CD8-positive, alpha-beta memory T cell (primary cell): ENCODE results near the gene ASXL2. TPM values are rescaled to one million over a fixed set of nuclear protein-coding genes. Genes with fewer than 3 reads are reported as not detected.

Experiments used
- CTCF ChIA-PET: fragments of 350-600 bp; sonication (Branson Sonifier 250); formaldehyde crosslinking; loops from one replicate; lab custom pipeline; 2021; ENCODE audit warnings: antibody characterized with exemption; lab: Charles Lee
- POLR2A ChIA-PET: fragments of 350-600 bp; sonication (Branson Sonifier 250); formaldehyde crosslinking; loops from one replicate; lab custom pipeline; 2021; ENCODE audit warnings: antibody characterized with exemption; lab: Charles Lee
- DNase-seq, 5 donors: peaks; one replicate each; pipeline versions ENCODE4 v3.0.0 to v3.0.0-alpha.2; 2020 to 2022; ENCODE audit warnings: mixed read lengths in 1 of 5
- H3K27ac ChIP-seq: one replicate; pipeline ENCODE4 v1.7.0; 2013; ENCODE audit warnings: low read depth, mild to moderate bottlenecking, low read length, moderate library complexity
- H3K27me3 ChIP-seq: 2 replicates; pipeline ENCODE4 v1.7.0; 2013; ENCODE audit warnings: low read length, mild to moderate bottlenecking; ENCODE audit not compliant: insufficient read depth, poor library complexity, severe bottlenecking
- H3K36me3 ChIP-seq: 2 replicates; pipeline ENCODE4 v1.7.0; 2013; ENCODE audit warnings: mild to moderate bottlenecking, low read length, moderate library complexity; ENCODE audit not compliant: insufficient read depth
- H3K4me1 ChIP-seq: 2 replicates; pipeline ENCODE4 v1.7.0; 2013; ENCODE audit warnings: mild to moderate bottlenecking, low read length, moderate library complexity; ENCODE audit not compliant: insufficient read depth
- H3K4me3 ChIP-seq: 2 replicates; pipeline ENCODE4 v1.7.0; 2013; ENCODE audit warnings: mild to moderate bottlenecking, low read length
- H3K9me3 ChIP-seq: 2 replicates; pipeline ENCODE4 v1.7.0; 2013; ENCODE audit warnings: mild to moderate bottlenecking, low read length
- H3K27ac Mint-ChIP-seq, 8 donors: one replicate each; pipeline ENCODE4 v1.8.0; 2020 to 2021; ENCODE audit warnings: mixed read lengths in 8 of 8, mild to moderate bottlenecking in 6 of 8, inconsistent platforms in 3 of 8, moderate library complexity in 3 of 8
- H3K27me3 Mint-ChIP-seq, 2 donors: one replicate each; pipeline ENCODE4 v1.8.0; 2020 to 2021; ENCODE audit warnings: mixed read lengths in 2 of 2, mild to moderate bottlenecking in 1 of 2, moderate library complexity in 1 of 2
- H3K36me3 Mint-ChIP-seq, 3 donors: one replicate each; pipeline ENCODE4 v1.8.0; 2020 to 2021; ENCODE audit warnings: mixed read lengths in 3 of 3, inconsistent platforms in 1 of 3, mild to moderate bottlenecking in 1 of 3
- H3K4me1 Mint-ChIP-seq, 3 donors: one replicate each; pipeline ENCODE4 v1.8.0; 2020 to 2021; ENCODE audit warnings: mixed read lengths in 3 of 3, inconsistent platforms in 1 of 3, mild to moderate bottlenecking in 1 of 3
- H3K4me3 Mint-ChIP-seq, 7 donors: one replicate each; pipeline ENCODE4 v1.8.0; 2020 to 2021; ENCODE audit warnings: mixed read lengths in 7 of 7, mild to moderate bottlenecking in 6 of 7, moderate library complexity in 4 of 7, inconsistent platforms in 2 of 7
- H3K9me3 Mint-ChIP-seq, 5 donors: one replicate each; pipeline ENCODE4 v1.8.0; 2020 to 2022; ENCODE audit warnings: mixed read lengths in 5 of 5, mild to moderate bottlenecking in 3 of 5, moderate library complexity in 2 of 5, inconsistent platforms in 1 of 5
- polyA plus RNA-seq: library from polyadenylated mRNA; unstranded; fragments of 300-500 nt; fragmentation: Illumina TruSeq; gene quantifications from one replicate; pipeline ENCODE4 v1.2.3, GENCODE V29; 2021
- total RNA-seq, 2 experiments: library from RNA; stranded (reverse); gene quantifications; one replicate each; pipeline ENCODE4 v1.2.3, GENCODE V29; 2021

Gene ASXL2
- total and polyA plus RNA-seq, 3 experiments from 2014 or later: 10.9 to 72.7 (median 67.5) TPM

DNA sequence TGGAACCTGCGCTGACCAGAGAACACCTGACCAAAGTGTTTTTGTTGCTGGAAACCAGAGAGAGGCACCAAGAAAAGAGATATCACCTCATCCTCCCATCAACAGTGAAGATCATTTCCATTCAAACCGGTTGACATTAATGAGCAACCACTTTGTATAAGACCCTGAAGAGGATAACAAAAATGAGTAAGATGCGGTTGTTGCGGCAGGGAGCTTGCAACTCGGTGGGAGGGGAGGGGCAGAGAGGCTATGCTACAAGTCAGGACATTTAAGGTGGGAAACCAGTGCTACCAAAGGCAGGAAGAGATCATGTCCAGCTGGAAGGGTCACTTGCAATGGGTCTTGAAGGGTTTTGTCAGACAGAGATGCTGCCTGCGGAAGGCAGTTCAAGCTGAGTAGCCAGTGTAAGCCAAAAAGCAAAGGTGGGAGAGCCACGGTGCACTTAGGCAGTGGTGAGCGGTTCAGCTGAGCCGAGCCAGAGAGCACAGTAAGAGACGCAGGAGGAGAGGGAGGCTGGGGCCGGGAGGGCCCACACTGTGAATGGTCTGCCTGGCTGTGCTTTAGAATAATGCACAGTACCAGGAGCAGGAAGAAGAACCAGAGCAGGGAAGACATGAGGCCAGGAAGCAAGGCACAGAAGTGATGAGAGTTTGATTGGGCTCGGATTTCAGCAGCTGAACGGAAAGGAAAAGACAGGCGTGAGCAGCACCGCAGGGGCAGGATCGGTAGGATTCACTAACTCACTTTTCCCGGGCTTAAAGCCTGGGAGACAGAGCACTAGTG, 180.5 kb downstream of the ASXL2 start:
- Mint-ChIP-seq H3K36me3 (no peaks in the 10 kb centered on the region), H3K9me3 (no peaks in the 10 kb centered on the region), H3K4me3 (no peak overlapping the region), H3K27ac (no peak overlapping the region), H3K4me1 (peaks cover 0 to 4% (median 3%) of the 10 kb centered on the region in 3 donors), H3K27me3 (no peaks in the 10 kb centered on the region)
- Histone ChIP-seq H3K36me3 (no peaks in the 10 kb centered on the region), H3K4me1 (no peaks in the 10 kb centered on the region), H3K4me3 (no peak overlapping the region), H3K9me3 (no peaks in the 10 kb centered on the region), H3K27ac (no peak overlapping the region), H3K27me3 (no peaks in the 10 kb centered on the region)
- no peak for DNase-seq
- ChIA-PET POLR2A (interaction anchor here (1.1 kb wide), 1 partner anchor 181 kb away, joined by 3 read pairs; no protein-coding TSS in a partner anchor), CTCF (interaction anchor here (1.1 to 6.1 kb wide), 2 partner anchors 90 to 93 kb away, joined by 3 to 55 read pairs; no protein-coding TSS in a partner anchor)

DNA sequence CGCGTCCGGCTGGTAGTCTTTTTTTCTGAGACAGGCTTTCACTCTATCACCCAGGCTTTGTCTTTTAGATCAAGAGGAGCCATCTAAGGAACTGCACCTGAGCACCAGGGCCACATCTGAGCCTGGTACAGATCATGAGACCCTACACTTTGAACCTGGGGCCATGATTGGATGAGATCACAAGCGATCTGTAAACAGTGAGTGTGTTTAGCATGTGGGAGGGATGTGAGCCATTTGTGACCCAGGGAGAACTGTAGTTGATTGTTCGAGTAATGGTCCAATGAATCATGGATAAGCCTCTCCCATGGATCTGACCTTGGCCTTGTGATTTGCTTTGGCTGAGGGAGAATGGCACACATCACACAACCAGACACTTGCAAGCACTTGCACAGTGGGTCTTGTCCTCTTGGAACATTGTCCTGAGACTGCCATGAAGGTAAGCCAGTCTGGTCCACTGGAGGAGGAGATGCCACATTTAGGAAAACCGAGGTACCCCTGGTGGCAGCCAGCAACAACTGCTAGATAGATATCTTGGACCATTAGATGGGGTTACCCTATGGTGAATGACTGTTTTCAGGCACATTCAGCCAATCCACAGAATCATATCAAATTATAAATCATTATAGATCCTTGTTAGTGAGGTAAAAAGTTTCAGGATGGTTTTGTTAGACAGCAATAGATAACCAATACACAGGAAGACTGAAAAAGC, 185.4 kb downstream of the ASXL2 start:
- no peak overlapping the region for H3K4me3 ChIP-seq
- no peaks in the 10 kb centered on the region for H3K9me3 Mint-ChIP-seq
- H3K36me3 ChIP-seq: no peaks in the 10 kb centered on the region
- ChIA-PET POLR2A (no interaction called here), CTCF (interaction anchor here (0.7 to 1.5 kb wide), 2 partner anchors 86 to 103 kb away, joined by 3 to 4 read pairs; no protein-coding TSS in a partner anchor)
- H3K4me1 ChIP-seq: no peaks in the 10 kb centered on the region
- no peak overlapping the region for H3K27ac Mint-ChIP-seq
- peaks cover 0 to 3% of the 10 kb centered on the region in 2 donors for H3K27me3 Mint-ChIP-seq
- H3K4me3 Mint-ChIP-seq: no peak overlapping the region
- no peaks in the 10 kb centered on the region for H3K27me3 ChIP-seq
- H3K36me3 Mint-ChIP-seq: no peaks in the 10 kb centered on the region
- H3K27ac ChIP-seq: no peak overlapping the region
- DNase-seq: no peak
- H3K4me1 Mint-ChIP-seq: no peaks in the 10 kb centered on the region
- H3K9me3 ChIP-seq: no peaks in the 10 kb centered on the region

DNA sequence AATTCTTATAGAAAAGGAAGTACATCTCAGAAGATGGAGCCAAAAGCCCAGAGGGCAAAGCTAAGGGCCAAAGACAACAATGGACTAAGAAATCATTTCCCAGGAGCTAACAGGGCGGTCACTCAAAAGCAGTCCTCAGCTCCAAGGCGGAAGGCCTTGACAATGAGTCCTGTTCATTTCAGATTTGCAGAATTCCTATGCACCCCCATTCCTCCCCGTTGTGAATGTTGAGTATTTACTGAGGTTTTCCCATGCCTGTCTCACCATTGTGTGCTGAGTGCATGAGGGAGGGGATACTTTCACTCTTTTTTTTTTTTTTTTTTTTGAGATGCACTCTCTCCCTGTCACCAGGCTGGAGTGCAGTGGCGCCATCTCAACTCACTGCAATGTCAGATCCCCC, 186.1 kb downstream of the ASXL2 start:
- Mint-ChIP-seq H3K27ac (no peak overlapping the region), H3K4me3 (no peak overlapping the region), H3K27me3 (peaks cover 0 to 3% of the 10 kb centered on the region in 2 donors), H3K4me1 (no peaks in the 10 kb centered on the region), H3K36me3 (no peaks in the 10 kb centered on the region), H3K9me3 (no peaks in the 10 kb centered on the region)
- H3K36me3 ChIP-seq: no peaks in the 10 kb centered on the region
- H3K4me3 ChIP-seq: no peak overlapping the region
- H3K27ac ChIP-seq: no peak overlapping the region
- no peak for DNase-seq
- H3K9me3 ChIP-seq: no peaks in the 10 kb centered on the region
- no peaks in the 10 kb centered on the region for H3K27me3 ChIP-seq
- ChIA-PET CTCF (interaction anchor here (0.7 to 1.5 kb wide), 3 partner anchors 8 to 102 kb away, joined by 3 to 4 read pairs (median 4); no protein-coding TSS in a partner anchor), POLR2A (no interaction called here)
- no peaks in the 10 kb centered on the region for H3K4me1 ChIP-seq

DNA sequence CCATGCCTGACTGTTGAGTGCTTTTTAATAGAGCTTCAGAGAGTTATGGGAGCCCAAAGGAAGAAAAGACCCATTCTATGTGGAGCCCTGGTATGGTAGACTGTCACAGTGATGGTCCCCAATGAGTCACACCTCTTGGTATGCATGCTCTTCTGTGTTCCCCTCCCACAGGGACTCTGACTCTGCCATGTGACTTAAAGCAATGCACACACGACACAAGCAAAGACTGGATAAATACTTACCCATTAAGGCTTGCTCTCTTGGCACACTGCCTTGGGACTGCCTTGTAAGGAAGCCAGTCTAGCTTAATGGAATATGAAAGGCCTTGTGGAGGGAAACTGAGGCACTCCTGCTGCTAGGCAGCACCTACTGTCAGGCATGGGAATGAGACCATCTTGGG, 188.2 kb downstream of the ASXL2 start:
- no peaks in the 10 kb centered on the region for H3K9me3 ChIP-seq
- no peak for DNase-seq
- no peak overlapping the region for H3K4me3 ChIP-seq
- Mint-ChIP-seq H3K36me3 (no peaks in the 10 kb centered on the region), H3K27me3 (peaks cover 0 to 3% of the 10 kb centered on the region in 2 donors), H3K4me3 (no peak overlapping the region), H3K4me1 (no peaks in the 10 kb centered on the region), H3K9me3 (no peaks in the 10 kb centered on the region), H3K27ac (peak overlapping the region in 1 of 8 donors; percentile 60)
- H3K4me1 ChIP-seq: no peaks in the 10 kb centered on the region
- H3K27me3 ChIP-seq: no peaks in the 10 kb centered on the region
- ChIA-PET CTCF (interaction anchor here (0.9 kb wide), 1 partner anchor 9 kb away, joined by 3 read pairs; no protein-coding TSS in a partner anchor), POLR2A (no interaction called here)
- no peaks in the 10 kb centered on the region for H3K36me3 ChIP-seq
- no peak overlapping the region for H3K27ac ChIP-seq

DNA sequence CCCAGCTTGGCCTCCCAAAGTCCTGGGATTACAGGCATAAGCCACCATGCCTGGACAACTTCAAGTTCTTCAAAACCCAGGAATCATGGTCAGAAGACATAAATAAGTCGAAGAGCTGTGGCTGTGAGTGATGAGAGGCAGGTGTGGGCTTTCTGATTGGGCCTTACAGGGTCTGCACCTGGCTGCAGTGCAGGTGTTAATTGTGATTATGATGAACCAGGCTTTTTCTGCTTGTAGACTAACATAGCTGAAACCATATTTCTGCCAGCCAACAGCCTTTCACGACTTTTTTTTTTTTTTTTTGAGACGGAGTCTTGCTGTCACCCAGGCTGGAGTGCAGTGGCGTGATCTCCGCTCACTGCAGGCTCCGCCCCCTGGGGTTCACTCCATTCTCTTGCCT, 190.1 kb downstream of the ASXL2 start:
- H3K27ac ChIP-seq: no peak overlapping the region
- no peak for DNase-seq
- H3K4me1 Mint-ChIP-seq: no peaks in the 10 kb centered on the region
- H3K4me3 ChIP-seq: no peak overlapping the region
- H3K4me1 ChIP-seq: no peaks in the 10 kb centered on the region
- H3K36me3 Mint-ChIP-seq: no peaks in the 10 kb centered on the region
- H3K27me3 ChIP-seq: no peaks in the 10 kb centered on the region
- H3K27me3 Mint-ChIP-seq: peaks cover 0 to 3% of the 10 kb centered on the region in 2 donors
- ChIA-PET CTCF (interaction anchor here (0.5 kb wide), 1 partner anchor 1775 kb away, joined by 4 read pairs; no protein-coding TSS in a partner anchor), POLR2A (no interaction called here)
- H3K9me3 ChIP-seq: no peaks in the 10 kb centered on the region
- H3K4me3 Mint-ChIP-seq: no peak overlapping the region
- no peaks in the 10 kb centered on the region for H3K36me3 ChIP-seq
- no peak overlapping the region for H3K27ac Mint-ChIP-seq
- H3K9me3 Mint-ChIP-seq: no peaks in the 10 kb centered on the region

DNA sequence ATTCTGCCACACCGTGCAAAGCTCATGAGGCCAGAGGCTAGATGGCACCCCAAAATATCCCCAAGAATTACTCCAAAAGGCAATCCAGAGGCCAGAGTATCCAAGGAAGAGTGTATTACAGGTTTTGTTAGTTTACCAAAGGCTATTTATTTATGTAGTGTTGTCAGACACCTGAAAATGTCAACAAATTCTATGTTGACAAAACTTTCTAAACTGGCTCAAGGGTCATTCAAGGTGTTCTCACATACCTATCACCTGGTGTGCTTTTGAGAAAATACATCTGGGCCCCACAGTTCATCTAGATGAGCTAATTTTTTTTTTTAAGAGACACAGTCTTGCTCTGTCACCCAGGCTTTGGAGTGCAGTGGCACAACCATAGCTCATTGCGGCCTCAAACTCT, 192.5 kb downstream of the ASXL2 start:
- Histone ChIP-seq H3K4me1 (no peaks in the 10 kb centered on the region), H3K36me3 (no peaks in the 10 kb centered on the region), H3K9me3 (no peaks in the 10 kb centered on the region), H3K27me3 (no peaks in the 10 kb centered on the region), H3K27ac (no peak overlapping the region), H3K4me3 (no peak overlapping the region)
- no peak for DNase-seq
- Mint-ChIP-seq H3K27ac (no peak overlapping the region), H3K36me3 (no peaks in the 10 kb centered on the region), H3K4me3 (peak overlapping the region in 1 of 7 donors; percentile 36), H3K4me1 (no peaks in the 10 kb centered on the region), H3K9me3 (no peaks in the 10 kb centered on the region), H3K27me3 (no peaks in the 10 kb centered on the region)
- ChIA-PET CTCF (interaction anchor here (1.2 kb wide), 1 partner anchor 11 kb away, joined by 4 read pairs; no protein-coding TSS in a partner anchor), POLR2A (no interaction called here)

DNA sequence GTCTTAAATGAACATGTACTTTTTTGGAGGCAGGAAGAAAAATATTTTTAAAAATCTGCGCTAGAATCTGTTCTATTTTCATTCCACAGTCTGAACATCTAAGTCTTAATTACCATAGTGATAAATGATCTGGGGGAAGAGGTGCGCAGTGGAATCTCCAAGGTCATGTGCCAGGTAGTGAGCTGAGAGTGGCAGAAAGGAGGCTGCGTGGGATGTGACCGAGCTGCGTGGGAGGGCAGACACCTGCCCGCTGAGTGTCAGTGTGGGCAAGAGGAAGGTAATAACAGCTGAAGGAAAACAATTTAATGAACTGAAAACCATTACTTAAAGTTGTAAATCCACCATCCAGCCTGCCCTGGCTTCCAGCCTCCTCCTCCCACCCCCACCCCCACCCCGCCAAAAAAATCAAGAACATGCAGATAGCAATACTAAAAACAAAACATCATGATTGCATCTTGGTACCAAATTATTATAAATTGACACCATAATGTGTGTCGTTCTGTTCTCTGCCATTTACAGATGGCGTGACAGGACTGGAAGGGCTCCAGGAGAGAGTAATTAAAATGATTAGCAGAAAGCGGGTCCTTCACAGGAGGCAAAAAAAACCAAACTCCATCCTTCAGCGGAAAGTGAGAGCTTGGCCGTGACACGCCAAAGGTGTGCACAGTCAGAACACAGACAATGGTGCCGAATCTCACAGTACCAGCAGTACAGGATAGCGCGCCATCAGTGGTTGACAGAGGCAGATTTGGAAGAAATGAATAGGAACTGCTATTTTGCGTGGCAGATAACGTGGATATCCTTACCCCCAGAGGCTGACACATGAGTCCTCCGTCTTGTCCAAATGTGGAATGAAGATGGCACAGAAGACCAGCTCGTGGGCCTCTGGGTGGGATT, 193.5 kb downstream of the ASXL2 start:
- H3K27ac ChIP-seq: no peak overlapping the region
- no peaks in the 10 kb centered on the region for H3K36me3 ChIP-seq
- H3K9me3 ChIP-seq: no peaks in the 10 kb centered on the region
- no peak overlapping the region for H3K4me3 ChIP-seq
- H3K36me3 Mint-ChIP-seq: no peaks in the 10 kb centered on the region
- H3K4me3 Mint-ChIP-seq: no peak overlapping the region
- POLR2A ChIA-PET: no interaction called here
- H3K27ac Mint-ChIP-seq: no peak overlapping the region
- no peak for DNase-seq
- no peaks in the 10 kb centered on the region for H3K9me3 Mint-ChIP-seq
- H3K4me1 Mint-ChIP-seq: no peaks in the 10 kb centered on the region
- H3K27me3 ChIP-seq: no peaks in the 10 kb centered on the region
- no peaks in the 10 kb centered on the region for H3K4me1 ChIP-seq
- CTCF ChIA-PET: interaction anchor here (1.2 kb wide), 1 partner anchor 10 kb away, joined by 4 read pairs; no protein-coding TSS in a partner anchor
- no peaks in the 10 kb centered on the region for H3K27me3 Mint-ChIP-seq
